ENCODE measurements around the gene NRP1.

DNA sequence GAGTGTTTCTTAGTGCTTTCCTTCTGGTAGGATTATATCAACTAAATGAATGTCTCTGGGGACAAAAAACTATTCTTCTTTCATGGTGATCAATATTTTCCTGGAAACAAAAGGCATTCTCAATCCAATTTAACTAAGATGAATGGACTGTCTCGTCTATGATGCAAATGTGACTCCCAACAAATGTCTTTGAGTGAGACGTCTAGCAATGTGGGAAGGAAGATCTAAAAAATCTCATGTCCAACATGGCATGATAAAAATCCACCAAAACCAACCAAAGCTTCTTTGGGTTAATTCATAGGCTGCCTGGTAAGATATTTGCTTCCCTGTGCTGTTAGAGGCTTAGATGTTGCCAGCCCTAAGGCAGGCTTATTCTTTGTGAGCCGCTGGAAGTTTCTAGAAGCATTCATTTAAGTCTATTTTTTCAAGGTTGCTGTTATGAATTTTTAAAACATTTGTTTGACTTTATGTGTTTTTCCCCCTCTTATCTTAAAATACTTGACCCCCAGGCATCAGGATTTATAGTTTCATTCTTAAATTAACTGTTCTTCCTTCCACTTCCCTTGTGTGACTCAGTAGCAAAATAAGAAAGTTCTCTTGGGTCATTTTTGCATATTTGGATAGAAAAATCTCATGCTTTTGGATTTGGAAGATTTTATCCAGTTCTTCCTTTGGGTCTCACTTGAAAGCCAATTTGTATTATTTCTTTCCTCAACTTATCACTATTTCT is 156.3 kb downstream of the NRP1 start:
- no peak for TF ChIP-seq ZNF8 (CRISPR knock-in tag; IDR thresholded peaks at IDR 0.05)
- no peak for TF ChIP-seq TCF4 (CRISPR knock-in tag; IDR thresholded peaks at IDR 0.05; ENCODE audit: borderline replicate concordance)
- no peak for TF ChIP-seq RARB (CRISPR knock-in tag; IDR thresholded peaks at IDR 0.05)
- no peak for TF ChIP-seq SNAI2 (CRISPR knock-in tag; IDR thresholded peaks at IDR 0.05)
- no peak for TF ChIP-seq ARNTL (CRISPR knock-in tag; IDR thresholded peaks at IDR 0.05; ENCODE audit: borderline replicate concordance, low read depth)
- TF ChIP-seq ZFP30 (CRISPR knock-in tag; IDR thresholded peaks at IDR 0.05): no peak
- no peak for TF ChIP-seq ZC3H10 (CRISPR knock-in tag; IDR thresholded peaks at IDR 0.05)
- TF ChIP-seq ZNF70 (CRISPR knock-in tag; IDR thresholded peaks at IDR 0.05): no peak
- TF ChIP-seq, protein P1, sequence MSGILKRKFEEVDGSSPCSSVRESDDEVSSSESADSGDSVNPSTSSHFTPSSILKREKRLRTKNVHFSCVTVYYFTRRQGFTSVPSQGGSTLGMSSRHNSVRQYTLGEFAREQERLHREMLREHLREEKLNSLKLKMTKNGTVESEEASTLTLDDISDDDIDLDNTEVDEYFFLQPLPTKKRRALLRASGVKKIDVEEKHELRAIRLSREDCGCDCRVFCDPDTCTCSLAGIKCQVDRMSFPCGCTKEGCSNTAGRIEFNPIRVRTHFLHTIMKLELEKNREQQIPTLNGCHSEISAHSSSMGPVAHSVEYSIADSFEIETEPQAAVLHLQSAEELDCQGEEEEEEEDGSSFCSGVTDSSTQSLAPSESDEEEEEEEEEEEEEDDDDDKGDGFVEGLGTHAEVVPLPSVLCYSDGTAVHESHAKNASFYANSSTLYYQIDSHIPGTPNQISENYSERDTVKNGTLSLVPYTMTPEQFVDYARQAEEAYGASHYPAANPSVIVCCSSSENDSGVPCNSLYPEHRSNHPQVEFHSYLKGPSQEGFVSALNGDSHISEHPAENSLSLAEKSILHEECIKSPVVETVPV (CRISPR knock-in tag; IDR thresholded peaks at IDR 0.05): no peak
